H9 (cell line): Measurements from ENCODE around the gene MGAT5B. TPM values are rescaled to one million over a fixed set of nuclear protein-coding genes. Genes with fewer than 3 reads are reported as not detected.

Experiments used
- DNase-seq: peaks from one replicate; pipeline ENCODE4 v3.0.0-alpha.2; 2017
- H2AFZ ChIP-seq: one replicate; pipeline ENCODE4 v1.6.1; 2013; ENCODE audit warnings: mild to moderate bottlenecking, low read length, control low read depth, moderate library complexity
- H2AK5ac ChIP-seq: 2 replicates; pipeline ENCODE4 v1.6.1; 2013; ENCODE audit warnings: low read length, control low read depth, mixed read lengths; ENCODE audit not compliant: insufficient read length
- H2BK120ac ChIP-seq: one replicate; pipeline ENCODE4 v1.6.1; 2013; ENCODE audit warnings: low read depth, mild to moderate bottlenecking, low read length, control low read depth, inconsistent platforms; ENCODE audit not compliant: poor library complexity, severe bottlenecking
- H2BK12ac ChIP-seq: 2 replicates; pipeline ENCODE4 v1.6.1; 2013; ENCODE audit warnings: low read length, control low read depth, mixed read lengths, low read depth; ENCODE audit not compliant: insufficient read length
- H2BK15ac ChIP-seq: 2 replicates; pipeline ENCODE4 v1.6.1; 2013; ENCODE audit warnings: low read depth, low read length, control low read depth
- H2BK20ac ChIP-seq: one replicate; pipeline ENCODE4 v1.6.1; 2013; ENCODE audit warnings: low read depth, mild to moderate bottlenecking, low read length, control low read depth, inconsistent platforms; ENCODE audit not compliant: poor library complexity, severe bottlenecking
- H2BK5ac ChIP-seq: 2 replicates; pipeline ENCODE4 v1.6.1; 2013; ENCODE audit warnings: low read length, control low read depth, mixed read lengths; ENCODE audit not compliant: insufficient read length
- H3K14ac ChIP-seq: 2 replicates; pipeline ENCODE4 v1.6.1; 2013; ENCODE audit warnings: low read length, control low read depth; ENCODE audit not compliant: insufficient read depth
- H3K18ac ChIP-seq: 2 replicates; pipeline ENCODE4 v1.6.1; 2013; ENCODE audit warnings: low read depth, mild to moderate bottlenecking, mixed read lengths, low read length, control low read depth; ENCODE audit not compliant: insufficient read length
- H3K23ac ChIP-seq: 2 replicates; pipeline ENCODE4 v1.6.1; 2013; ENCODE audit warnings: low read length, control low read depth, mixed read lengths, low read depth; ENCODE audit not compliant: insufficient read length
- H3K23me2 ChIP-seq: 2 replicates; pipeline ENCODE4 v1.6.1; 2013; ENCODE audit warnings: low read depth, mild to moderate bottlenecking, mixed read lengths, low read length, control low read depth; ENCODE audit not compliant: insufficient read length, poor library complexity, severe bottlenecking
- H3K27ac ChIP-seq: 2 replicates; pipeline ENCODE4 v1.5.1; 2013; ENCODE audit warnings: low read length, control low read depth, mixed read lengths, low read depth; ENCODE audit not compliant: insufficient read length
- H3K27me3 ChIP-seq: 2 replicates; pipeline ENCODE4 v1.6.1; 2013; ENCODE audit warnings: low read length, control low read depth, inconsistent platforms; ENCODE audit not compliant: insufficient read depth
- H3K4ac ChIP-seq: 2 replicates; pipeline ENCODE4 v1.6.1; 2013; ENCODE audit warnings: low read depth, mild to moderate bottlenecking, control low read depth, inconsistent platforms, low read length, moderate library complexity
- H3K4me1 ChIP-seq: 2 replicates; pipeline ENCODE4 v1.6.1; 2013; ENCODE audit warnings: low read length, control low read depth, inconsistent platforms; ENCODE audit not compliant: insufficient read depth
- H3K4me2 ChIP-seq: 2 replicates; pipeline ENCODE4 v1.6.1; 2013; ENCODE audit warnings: low read length, control low read depth, mixed read lengths; ENCODE audit not compliant: insufficient read length, insufficient read depth
- H3K56ac ChIP-seq: 2 replicates; pipeline ENCODE4 v1.6.1; 2013; ENCODE audit warnings: low read depth, mild to moderate bottlenecking, mixed read lengths, low read length, control low read depth; ENCODE audit not compliant: insufficient read length
- H3K79me1 ChIP-seq: 2 replicates; pipeline ENCODE4 v1.6.1; 2013; ENCODE audit warnings: low read depth, mild to moderate bottlenecking, moderate library complexity, low read length, control low read depth, inconsistent platforms; ENCODE audit not compliant: insufficient read depth, poor library complexity, severe bottlenecking
- H3K79me2 ChIP-seq: 2 replicates; pipeline ENCODE4 v1.6.1; 2013; ENCODE audit warnings: low read length, control low read depth, inconsistent platforms; ENCODE audit not compliant: insufficient read depth
- H3K9ac ChIP-seq: 2 replicates; pipeline ENCODE4 v1.6.1; 2013; ENCODE audit warnings: low read length, control low read depth, mixed read lengths; ENCODE audit not compliant: insufficient read length; ENCODE audit errors: extremely low read depth
- H3K9me3 ChIP-seq: one replicate; pipeline ENCODE4 v1.6.1; 2013; ENCODE audit warnings: low read depth, low read length, inconsistent platforms; ENCODE audit not compliant: control insufficient read depth
- H3T11ph ChIP-seq: one replicate; pipeline ENCODE4 v1.6.1; 2013; ENCODE audit warnings: mild to moderate bottlenecking, low read length, control low read depth, inconsistent platforms
- H4K20me1 ChIP-seq: one replicate; pipeline ENCODE4 v1.6.1; 2013; ENCODE audit not compliant: control insufficient read depth, insufficient read length, insufficient read depth
- H4K5ac ChIP-seq: 2 replicates; pipeline ENCODE4 v1.6.1; 2013; ENCODE audit warnings: low read depth, mild to moderate bottlenecking, mixed read lengths, low read length, control low read depth; ENCODE audit not compliant: insufficient read length
- H4K8ac ChIP-seq: replicated peaks from 2 replicates; pipeline ENCODE4 v1.6.1; 2013; ENCODE audit warnings: low read length, control low read depth, mixed read lengths, low read depth; ENCODE audit not compliant: insufficient read length
- H4K91ac ChIP-seq: 2 replicates; pipeline ENCODE4 v1.6.1; 2013; ENCODE audit warnings: low read depth, mild to moderate bottlenecking, moderate library complexity, mixed read lengths, low read length, control low read depth; ENCODE audit not compliant: insufficient read length
- H3K27ac Mint-ChIP-seq, 3 experiments: 2 replicates in 2 of 3; 3 replicates in 1 of 3; pipeline ENCODE4 v1.8.0; 2020 to 2021; ENCODE audit warnings: mixed read lengths in 3 of 3, mild to moderate bottlenecking in 1 of 3, moderate library complexity in 1 of 3
- H3K27me3 Mint-ChIP-seq: 2 replicates; pipeline ENCODE4 v1.8.0; 2021; ENCODE audit warnings: low read depth, mild to moderate bottlenecking, moderate library complexity, mixed read lengths
- H3K36me3 Mint-ChIP-seq, 3 experiments: 2 replicates in 2 of 3; 3 replicates in 1 of 3; pipeline ENCODE4 v1.8.0; 2020 to 2021; ENCODE audit warnings: low read depth in 3 of 3, mixed read lengths in 3 of 3; ENCODE audit not compliant: insufficient read depth in 1 of 3
- H3K4me1 Mint-ChIP-seq, 2 experiments: 2 replicates each; pipeline ENCODE4 v1.8.0; 2020; ENCODE audit warnings: mixed read lengths in 2 of 2
- H3K4me3 Mint-ChIP-seq, 2 experiments: 2 replicates in 1 of 2; 3 replicates in 1 of 2; pipeline ENCODE4 v1.8.0; 2020 to 2021; ENCODE audit warnings: mild to moderate bottlenecking in 2 of 2, mixed read lengths in 2 of 2, moderate library complexity in 1 of 2
- H3K9me3 Mint-ChIP-seq, 2 experiments: 2 replicates in 1 of 2; 3 replicates in 1 of 2; pipeline ENCODE4 v1.8.0; 2020; ENCODE audit warnings: mild to moderate bottlenecking in 2 of 2, mixed read lengths in 2 of 2, moderate library complexity in 1 of 2
- CTCF ChIP-seq: fragments of 200-600 bp; sonication (generic); conservative IDR thresholded peaks from 3 replicates; pipeline ENCODE4 v1.8.0; 2021; ENCODE audit warnings: antibody characterized with exemption, mild to moderate bottlenecking
- WGBS: extraction: QIAGEN DNeasy Blood & Tissue Kit; methylation state at CpG from one replicate; pipeline ENCODE4 v1.1.7; 2013; ENCODE audit warnings: missing lambda C conversion rate, low lambda C conversion rate, mixed read lengths; ENCODE audit not compliant: insufficient read length; ENCODE audit errors: extremely low coverage; 5-methylcytosine and 5-hydroxymethylcytosine counted together
- total RNA-seq: library from RNA; stranded (reverse); gene quantifications from 2 replicates; pipeline ENCODE4 v1.2.1, GENCODE V29; 2021

MGAT5B gene
- total RNA-seq, 1 experiment from 2014 or later = 4.9 TPM

DNA sequence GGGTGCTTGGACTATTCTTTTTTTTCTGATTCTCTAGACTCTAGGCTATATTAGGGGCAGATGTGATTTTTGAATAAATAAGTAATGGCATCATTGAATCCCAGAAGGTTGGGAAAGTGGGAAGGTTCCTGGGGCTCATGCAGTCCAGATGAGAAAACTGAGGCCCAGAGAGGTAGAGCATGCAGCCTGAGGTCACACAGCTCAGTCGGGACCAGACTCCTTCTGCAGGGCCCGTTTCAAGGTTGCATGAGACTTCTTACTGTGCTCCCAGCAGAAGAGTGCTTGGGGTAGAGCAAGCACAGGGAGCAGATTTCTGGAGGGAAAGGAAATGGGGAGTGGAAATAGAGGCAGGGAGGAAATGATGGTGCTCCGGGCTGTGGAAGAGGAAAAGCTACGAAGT is 59.8 kb downstream of the MGAT5B start:
- Mint-ChIP-seq H3K36me3 (peaks cover 0 to 5% (median 2%) of the 10 kb centered on the region in 3 experiments; a peak in 3 of 7 replicates), H3K27ac (no peak overlapping the region), H3K27me3 (no peaks in the 10 kb centered on the region), H3K4me1 (peaks cover 2 to 5% of the 10 kb centered on the region in 2 experiments; a peak in 3 of 4 replicates), H3K4me3 (no peak overlapping the region), H3K9me3 (peaks cover 0 to 3% of the 10 kb centered on the region in 2 experiments; a peak in 2 of 5 replicates)
- no peak overlapping the region for H4K91ac ChIP-seq
- no peak overlapping the region for H3K23ac ChIP-seq
- no peak overlapping the region for H3K4ac ChIP-seq
- H3K4me1 ChIP-seq = no peaks in the 10 kb centered on the region
- H2BK15ac ChIP-seq = no peak overlapping the region
- no peak overlapping the region for H3K4me2 ChIP-seq
- H4K5ac ChIP-seq = no peak overlapping the region
- H2AFZ ChIP-seq = no peak overlapping the region
- H3K56ac ChIP-seq = no peak overlapping the region
- no peak overlapping the region for H2BK12ac ChIP-seq
- no peak for TF ChIP-seq CTCF
- H3K14ac ChIP-seq = no peak overlapping the region
- no peaks in the 10 kb centered on the region for H3K27me3 ChIP-seq
- no CpG with 5 or more reads among the region's 4 CpGs for WGBS
- no peaks in the 10 kb centered on the region for H3K9me3 ChIP-seq
- H3K79me1 ChIP-seq = no peaks in the 10 kb centered on the region
- no peaks in the 10 kb centered on the region for H4K20me1 ChIP-seq
- H3K9ac ChIP-seq = no peak overlapping the region
- no peak overlapping the region for H3K27ac ChIP-seq
- no peak overlapping the region for H2BK5ac ChIP-seq
- no peak overlapping the region for H2BK120ac ChIP-seq
- no peak for DNase-seq
- no peaks in the 10 kb centered on the region for H3K23me2 ChIP-seq
- H2BK20ac ChIP-seq = no peak overlapping the region
- H3K79me2 ChIP-seq = no peaks in the 10 kb centered on the region
- no peak overlapping the region for H4K8ac ChIP-seq
- H3K18ac ChIP-seq = no peak overlapping the region
- H3T11ph ChIP-seq = no peak overlapping the region
- no peak overlapping the region for H2AK5ac ChIP-seq
